ENCODE data around the gene IGF2BP3.

The IGF2BP3 gene

DNA sequence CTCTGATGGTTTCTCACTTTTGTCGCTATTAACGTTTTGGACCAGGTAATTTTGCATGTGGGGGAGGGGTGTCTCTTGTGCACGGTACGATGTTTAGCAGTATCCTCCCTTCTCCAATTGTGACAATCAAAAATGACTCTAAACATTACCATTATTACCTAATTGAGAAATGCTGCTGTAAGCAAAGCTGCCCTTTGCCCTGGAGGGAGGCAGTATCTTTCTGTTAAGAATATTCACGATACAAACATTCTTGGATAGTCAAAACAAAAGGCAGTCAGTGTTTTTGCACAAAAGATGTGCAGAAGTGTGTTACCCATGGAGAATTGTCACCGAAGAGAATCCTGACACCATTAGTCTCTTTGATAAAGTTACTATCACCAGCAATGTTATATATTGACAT lies 161.5 kb downstream of the IGF2BP3 start:
- Histone ChIP-seq H3K9me3 (ENCODE audit: insufficient read depth, low read length) (no peaks in the 10 kb centered on the region), H3K4me1 (ENCODE audit: insufficient read depth, insufficient read length) (no peaks in the 10 kb centered on the region), H3K27me3 (ENCODE audit: insufficient read depth, insufficient read length) (no peaks in the 10 kb centered on the region), H3K36me3 (ENCODE audit: insufficient read depth, insufficient read length, low read length) (peaks cover 68% of the 10 kb centered on the region), H3K4me3 (ENCODE audit: insufficient read length, low read depth) (no peak overlapping the region), H3K9ac (ENCODE audit: insufficient read length, low read depth) (no peak overlapping the region)
- TF ChIP-seq YY1 (IDR thresholded peaks at IDR 0.05; ENCODE audit: insufficient read depth, insufficient read length): no peak
- no peak for TF ChIP-seq SUZ12 (IDR thresholded peaks at IDR 0.05; ENCODE audit: extremely low read depth, insufficient read depth, insufficient read length)
- TF ChIP-seq ZNF274 (IDR thresholded peaks at IDR 0.05; ENCODE audit: low read depth, low read length): no peak
- no peak for DNase-seq (ENCODE audit: low read depth, low spot score)

DNA sequence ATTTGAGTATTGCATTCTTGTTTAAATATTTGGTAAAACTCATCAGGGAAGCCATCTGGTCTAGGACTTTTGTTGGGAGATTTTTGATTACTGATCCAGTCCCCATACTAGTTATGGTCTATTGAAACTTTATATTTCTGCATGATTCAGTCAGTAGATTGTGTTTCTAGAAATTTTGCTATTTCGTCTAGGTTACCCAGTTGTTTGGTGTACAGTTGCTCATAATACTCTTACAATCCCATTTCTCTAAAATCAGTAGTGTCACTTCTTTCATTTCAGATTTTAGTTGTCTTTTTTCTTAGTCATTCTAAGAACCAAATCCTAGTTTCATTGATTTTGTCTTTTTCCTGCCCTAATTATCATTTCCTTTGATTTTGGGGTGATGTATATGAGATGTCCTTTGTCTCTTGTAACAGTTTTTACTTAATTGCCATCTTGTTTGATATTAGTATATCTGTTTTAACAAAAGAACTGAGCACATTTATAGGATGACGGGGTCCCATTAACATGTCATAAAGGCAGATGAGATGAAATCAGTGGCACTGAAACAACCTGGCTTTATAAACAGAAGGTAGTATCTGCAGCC lies 163.3 kb downstream of the IGF2BP3 start:
- Histone ChIP-seq H3K9ac (ENCODE audit: insufficient read length, low read depth) (no peak overlapping the region), H3K4me3 (ENCODE audit: insufficient read length, low read depth) (no peak overlapping the region), H3K36me3 (ENCODE audit: insufficient read depth, insufficient read length, low read length) (peaks cover 70% of the 10 kb centered on the region), H3K4me1 (ENCODE audit: insufficient read depth, insufficient read length) (no peaks in the 10 kb centered on the region), H3K9me3 (ENCODE audit: insufficient read depth, low read length) (no peaks in the 10 kb centered on the region), H3K27me3 (ENCODE audit: insufficient read depth, insufficient read length) (no peaks in the 10 kb centered on the region)
- TF ChIP-seq ZNF274 (IDR thresholded peaks at IDR 0.05; ENCODE audit: low read depth, low read length): no peak
- DNase-seq (ENCODE audit: low read depth, low spot score): no peak

DNA sequence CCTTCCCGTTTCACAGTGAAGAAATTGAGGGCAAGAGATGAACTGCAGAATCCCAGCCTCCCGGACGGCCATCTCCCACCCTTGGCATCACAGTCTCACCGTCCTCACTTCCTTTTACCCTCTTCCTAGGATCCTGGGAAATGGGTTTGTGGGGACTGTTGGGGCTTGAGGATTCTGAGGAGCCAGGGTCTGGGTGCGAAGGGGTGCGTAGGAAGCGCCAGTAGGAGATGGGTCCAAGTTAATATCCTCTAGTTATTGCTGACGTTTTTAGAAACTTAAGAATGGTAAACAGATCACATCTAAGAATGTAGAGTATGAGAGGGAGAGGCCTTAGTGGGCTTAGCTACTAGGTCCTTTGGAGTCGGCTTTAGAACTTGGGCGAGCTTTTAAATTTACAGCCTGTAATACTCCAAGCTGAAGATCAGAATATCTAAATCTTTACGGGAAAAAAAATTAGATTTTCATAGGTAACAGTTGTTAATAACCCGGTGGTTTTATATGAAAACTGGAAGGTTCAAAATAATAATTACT lies 170.5 kb downstream of the IGF2BP3 start:
- H3K4me1 ChIP-seq (ENCODE audit: insufficient read depth, insufficient read length): no peaks in the 10 kb centered on the region
- peaks cover 39% of the 10 kb centered on the region for H3K36me3 ChIP-seq (ENCODE audit: insufficient read depth, insufficient read length, low read length)
- peak overlapping the region; percentile 91 for H3K4me3 ChIP-seq (ENCODE audit: insufficient read length, low read depth)
- no peaks in the 10 kb centered on the region for H3K9me3 ChIP-seq (ENCODE audit: insufficient read depth, low read length)
- no peak for TF ChIP-seq SUZ12 (IDR thresholded peaks at IDR 0.05; ENCODE audit: extremely low read depth, insufficient read depth, insufficient read length)
- no peak for TF ChIP-seq YY1 (IDR thresholded peaks at IDR 0.05; ENCODE audit: insufficient read depth, insufficient read length)
- no peaks in the 10 kb centered on the region for H3K27me3 ChIP-seq (ENCODE audit: insufficient read depth, insufficient read length)
- DNase-seq (ENCODE audit: low read depth, low spot score): no peak
- peak overlapping the region; percentile 96 for H3K9ac ChIP-seq (ENCODE audit: insufficient read length, low read depth)

DNA sequence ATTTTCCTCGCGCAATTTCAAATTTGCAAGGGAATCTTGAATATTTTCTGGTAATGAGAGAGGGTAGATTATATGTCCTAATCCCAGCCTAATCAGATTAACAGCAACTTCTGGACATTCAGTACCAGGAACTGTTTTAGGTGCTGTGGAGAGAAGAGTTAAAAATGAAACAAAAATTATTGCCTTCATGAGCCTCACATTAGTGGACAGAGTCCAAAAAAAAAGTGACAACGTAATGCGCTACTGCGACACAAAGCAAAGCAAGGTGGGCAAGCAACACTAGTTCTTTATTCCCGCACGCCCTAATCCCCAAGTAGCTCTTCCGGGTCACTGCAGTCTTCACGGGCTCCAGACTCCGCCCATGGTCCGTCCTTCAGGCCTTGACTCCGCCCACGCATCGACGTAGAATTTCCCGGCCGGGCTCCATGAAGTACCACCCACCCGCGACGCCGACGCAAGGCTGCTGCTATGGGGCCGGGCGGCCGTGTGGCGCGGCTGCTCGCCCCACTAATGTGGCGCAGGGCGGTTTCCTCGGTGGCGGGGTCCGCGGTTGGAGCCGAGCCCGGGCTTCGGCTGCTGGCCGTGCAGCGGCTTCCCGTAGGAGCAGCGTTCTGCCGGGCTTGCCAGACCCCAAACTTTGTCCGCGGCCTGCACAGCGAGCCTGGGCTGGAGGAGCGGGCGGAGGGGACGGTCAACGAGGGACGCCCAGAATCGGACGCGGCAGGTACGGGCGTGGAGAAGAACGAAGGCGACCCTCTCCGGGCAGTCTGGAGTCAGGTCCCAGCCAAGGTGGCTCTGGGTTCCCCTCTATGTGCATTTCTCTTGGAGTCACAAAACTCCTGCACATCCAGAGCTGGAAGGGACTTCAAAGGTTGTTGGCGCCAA lies 171.2 kb downstream of the IGF2BP3 start, which contains the start of gene MALSU1:
MALSU1 (plus strand) TSS at position 455 of the 885 bp plus-strand sequence; CDS start at position 469, 14 bp downstream.
- TF ChIP-seq YY1 (IDR thresholded peaks at IDR 0.05; ENCODE audit: insufficient read depth, insufficient read length) (no peak), ZNF274 (IDR thresholded peaks at IDR 0.05; ENCODE audit: low read depth, low read length) (no peak), SUZ12 (IDR thresholded peaks at IDR 0.05; ENCODE audit: extremely low read depth, insufficient read depth, insufficient read length) (no peak)
- Histone ChIP-seq H3K36me3 (ENCODE audit: insufficient read depth, insufficient read length, low read length) (peaks cover 34% of the 10 kb centered on the region), H3K4me3 (ENCODE audit: insufficient read length, low read depth) (peak within 1 kb of the TSS; percentile 91), H3K4me1 (ENCODE audit: insufficient read depth, insufficient read length) (no peaks in the 10 kb centered on the region), H3K27me3 (ENCODE audit: insufficient read depth, insufficient read length) (no peaks in the 10 kb centered on the region), H3K9ac (ENCODE audit: insufficient read length, low read depth) (peak within 1 kb of the TSS; percentile 96), H3K9me3 (ENCODE audit: insufficient read depth, low read length) (no peaks in the 10 kb centered on the region)
- DNase-seq (ENCODE audit: low read depth, low spot score): peak; percentile 99

DNA sequence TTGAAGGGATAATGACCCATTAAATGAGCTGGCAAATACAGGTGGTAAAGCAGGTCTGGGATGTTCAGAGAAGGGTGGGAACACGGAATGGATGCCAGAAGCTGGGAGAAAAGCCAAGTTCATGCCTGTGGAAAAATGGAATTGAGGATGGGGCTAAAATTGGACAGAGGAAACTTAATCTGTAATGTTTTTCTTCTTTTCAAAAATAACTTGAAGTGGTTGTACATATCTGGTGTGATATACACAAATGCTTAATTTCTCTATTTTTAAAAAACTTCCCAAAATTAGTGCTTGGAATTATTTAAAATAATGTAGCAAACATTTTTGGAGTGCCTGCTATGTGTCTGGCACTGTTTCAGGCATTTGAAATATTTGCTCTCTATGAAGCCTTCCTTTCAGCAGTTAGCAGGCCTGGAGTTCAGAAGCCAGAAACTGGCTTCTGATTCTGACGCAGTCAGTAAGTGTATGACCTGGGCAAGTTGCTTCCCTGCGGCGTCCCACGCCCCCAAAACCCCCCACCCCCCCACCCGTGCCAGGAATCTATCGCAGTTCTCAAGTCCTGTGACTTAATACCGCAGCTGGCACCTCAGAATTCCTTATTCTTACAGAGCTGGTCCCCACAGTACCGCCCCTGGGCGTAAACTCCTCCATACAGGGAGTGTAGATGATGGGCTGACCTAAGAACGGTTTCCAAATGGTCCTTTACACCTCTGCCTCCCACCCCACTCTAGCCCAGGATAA lies 172.0 kb downstream of the IGF2BP3 start:
- no peak for DNase-seq (ENCODE audit: low read depth, low spot score)
- TF ChIP-seq ZNF274 (IDR thresholded peaks at IDR 0.05; ENCODE audit: low read depth, low read length): no peak
- Histone ChIP-seq H3K36me3 (ENCODE audit: insufficient read depth, insufficient read length, low read length) (peaks cover 28% of the 10 kb centered on the region), H3K9ac (ENCODE audit: insufficient read length, low read depth) (no peak overlapping the region), H3K4me3 (ENCODE audit: insufficient read length, low read depth) (no peak overlapping the region), H3K9me3 (ENCODE audit: insufficient read depth, low read length) (no peaks in the 10 kb centered on the region), H3K4me1 (ENCODE audit: insufficient read depth, insufficient read length) (no peaks in the 10 kb centered on the region), H3K27me3 (ENCODE audit: insufficient read depth, insufficient read length) (no peaks in the 10 kb centered on the region)

DNA sequence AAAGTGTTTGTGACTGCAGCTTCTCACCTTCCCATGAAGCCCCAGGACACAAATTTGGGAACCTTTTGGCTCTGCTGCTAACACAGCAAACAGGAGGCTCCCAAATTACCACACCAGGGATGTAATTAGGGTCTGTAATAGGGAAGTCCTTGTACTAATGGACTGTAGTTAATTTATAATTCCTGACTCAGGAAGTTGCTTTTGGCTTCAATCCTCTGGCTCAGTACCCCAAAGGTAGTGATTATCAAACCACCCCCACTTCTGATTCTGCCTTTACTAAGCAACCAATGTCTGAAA lies 174.9 kb downstream of the IGF2BP3 start:
- Histone ChIP-seq H3K9me3 (ENCODE audit: insufficient read depth, low read length) (no peaks in the 10 kb centered on the region), H3K9ac (ENCODE audit: insufficient read length, low read depth) (no peak overlapping the region), H3K4me3 (ENCODE audit: insufficient read length, low read depth) (no peak overlapping the region), H3K4me1 (ENCODE audit: insufficient read depth, insufficient read length) (peaks cover 3% of the 10 kb centered on the region), H3K36me3 (ENCODE audit: insufficient read depth, insufficient read length, low read length) (peaks cover 2% of the 10 kb centered on the region), H3K27me3 (ENCODE audit: insufficient read depth, insufficient read length) (no peaks in the 10 kb centered on the region)
- TF ChIP-seq ZNF274 (IDR thresholded peaks at IDR 0.05; ENCODE audit: low read depth, low read length) (no peak), YY1 (IDR thresholded peaks at IDR 0.05; ENCODE audit: insufficient read depth, insufficient read length) (no peak), SUZ12 (IDR thresholded peaks at IDR 0.05; ENCODE audit: extremely low read depth, insufficient read depth, insufficient read length) (no peak)
- DNase-seq (ENCODE audit: low read depth, low spot score): no peak

Measured in NT2/D1 (cell line).